Skin of body (tissue), 2 donors: ENCODE measurements around the gene ZNF418. TPM values are rescaled to one million over a fixed set of nuclear protein-coding genes. Genes with fewer than 3 reads are reported as not detected.
A peak's percentile ranks its signal among the peaks of the same experiment; 100 is the strongest.
"Not testable (repeated sequence)": the region's sequence is repeated elsewhere in the genome, so short reads cannot be mapped to it uniquely, and the experiment has no call there.

Experiments
- DNase-seq: peaks from one replicate; lab custom pipeline; 2025; lab: John Stamatoyannopoulos, UW
- total RNA-seq: library from RNA; depleted of rRNA; stranded (reverse); fragments of >200 nt; gene quantifications from one replicate; pipeline ENCODE4 v1.2.3, GENCODE V29; 2014

The ZNF418 gene
- total RNA-seq, 1 donor from 2014 or later = 8.6 TPM

DNA sequence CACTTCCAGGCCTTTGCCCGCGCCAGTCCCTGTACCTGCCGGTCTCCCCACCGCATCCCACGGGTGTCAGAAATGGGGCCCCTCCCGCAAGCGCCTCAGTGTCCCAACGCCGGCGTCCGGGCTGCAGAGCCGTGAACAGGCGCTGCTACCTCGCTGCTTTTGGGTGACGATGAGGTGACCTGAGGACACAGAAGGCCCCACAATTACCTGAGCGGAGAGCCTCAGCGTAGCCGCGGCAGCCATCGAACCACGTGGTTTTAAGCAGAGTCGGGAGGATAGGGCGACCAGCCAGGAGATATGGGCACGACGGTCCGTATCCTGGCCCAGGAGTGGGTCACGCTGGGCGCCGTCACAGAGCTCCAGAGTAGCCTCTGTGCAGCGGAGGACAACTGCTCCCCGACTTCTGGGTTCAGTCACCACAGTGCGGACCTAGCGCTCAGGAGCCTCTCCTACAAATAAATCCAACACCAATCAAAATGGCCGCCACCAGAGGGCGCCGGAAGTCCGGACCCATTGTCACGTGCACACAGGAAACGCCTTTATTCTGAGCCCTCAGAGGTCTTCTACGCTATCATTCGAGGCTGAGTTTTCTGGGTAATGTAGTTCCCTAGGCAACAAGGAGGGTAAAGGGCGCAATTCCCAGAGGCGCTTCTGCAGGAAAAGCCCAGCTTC, 46.5 kb downstream of the ZNF418 start, which contains the start of gene ZNF814:
Gene ZNF814, minus strand, starts transcription at position 478 of the 672 bp plus-strand sequence. Its CDS starts 235 bp downstream, at position 243.
- peak; percentile 71 for DNase-seq

- DNase-seq = no peak
These were observed 47.1 kb downstream of the ZNF418 start for GRCh38 chr19:57888107-57888559.

DNA sequence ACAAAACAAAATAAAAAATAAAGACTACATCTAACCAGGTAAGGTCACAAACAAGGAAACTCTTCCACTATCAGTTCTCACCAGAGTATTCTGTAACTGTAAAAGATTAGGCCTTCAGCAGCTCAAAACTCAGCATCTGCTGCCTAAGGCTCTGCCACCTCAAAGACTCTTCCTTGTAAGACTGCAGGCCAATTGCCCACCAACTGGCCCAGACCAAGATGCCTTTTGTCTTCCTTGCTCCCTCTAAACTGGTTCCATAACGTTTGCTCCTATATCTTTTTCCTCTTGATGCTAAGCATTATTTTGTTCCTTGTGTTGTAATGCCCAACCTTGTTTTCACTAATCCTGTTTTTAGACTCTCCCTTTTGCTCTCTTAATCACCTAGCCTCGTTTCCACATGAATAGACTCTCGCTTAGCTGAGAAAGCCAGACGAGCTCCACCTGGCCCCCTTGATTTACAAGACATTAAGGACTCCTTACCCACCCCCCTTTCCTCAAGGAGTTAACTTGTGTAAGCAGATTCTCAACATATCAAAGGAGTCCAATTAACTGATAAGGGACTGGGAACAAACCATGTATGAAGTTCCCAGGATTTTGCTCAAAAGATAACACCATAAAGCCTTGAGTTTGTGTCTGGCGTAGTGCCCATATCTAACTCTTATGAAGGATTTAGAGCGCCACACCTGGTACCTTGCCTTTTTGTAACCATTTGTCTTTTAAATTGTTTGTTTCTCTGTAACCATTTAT, 47.8 kb downstream of the ZNF418 start:
- DNase-seq = no peak

- no peak for DNase-seq
These were observed 49.2 kb downstream of the ZNF418 start for GRCh38 chr19:57886046-57886445.

DNA sequence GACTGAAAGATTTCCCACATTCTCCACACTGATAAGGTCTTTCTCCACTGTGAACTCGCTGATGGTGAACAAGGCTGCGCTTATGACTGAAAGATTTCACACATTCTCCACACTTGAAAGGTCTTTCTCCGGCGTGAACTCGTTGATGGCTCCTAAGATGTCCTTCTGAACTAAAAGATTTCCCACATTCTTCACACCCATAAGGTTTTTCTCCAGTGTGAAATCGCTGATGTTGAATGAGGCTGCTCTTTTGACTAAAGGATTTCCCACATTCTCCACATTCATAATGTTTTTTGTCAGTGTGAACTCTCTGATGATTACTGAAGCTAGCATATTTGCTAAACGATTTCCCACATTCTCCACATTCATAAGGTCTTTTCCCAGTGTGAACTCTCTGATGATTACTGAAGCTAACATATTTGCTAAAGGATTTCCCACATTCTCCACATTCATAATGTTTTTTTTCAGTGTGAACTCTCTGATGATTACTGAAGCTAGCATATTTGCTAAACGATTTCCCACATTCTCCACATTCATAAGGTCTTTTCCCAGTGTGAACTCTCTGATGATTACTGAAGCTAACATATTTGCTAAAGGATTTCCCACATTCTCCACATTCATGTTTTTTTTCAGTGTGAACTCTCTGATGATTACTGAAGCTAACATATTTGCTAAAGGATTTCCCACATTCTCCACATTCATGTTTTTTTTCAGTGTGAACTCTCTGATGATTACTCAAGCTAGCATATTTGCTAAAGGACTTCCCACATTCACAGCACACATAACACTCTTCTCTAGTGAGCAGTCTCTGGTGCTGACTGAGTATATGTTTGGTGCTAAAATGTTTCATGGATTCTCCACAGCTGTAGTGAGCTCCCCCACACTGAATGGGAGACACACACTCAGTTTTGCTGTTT, 61.1 kb downstream of the ZNF418 start:
- DNase-seq = not testable (repeated sequence)

DNA sequence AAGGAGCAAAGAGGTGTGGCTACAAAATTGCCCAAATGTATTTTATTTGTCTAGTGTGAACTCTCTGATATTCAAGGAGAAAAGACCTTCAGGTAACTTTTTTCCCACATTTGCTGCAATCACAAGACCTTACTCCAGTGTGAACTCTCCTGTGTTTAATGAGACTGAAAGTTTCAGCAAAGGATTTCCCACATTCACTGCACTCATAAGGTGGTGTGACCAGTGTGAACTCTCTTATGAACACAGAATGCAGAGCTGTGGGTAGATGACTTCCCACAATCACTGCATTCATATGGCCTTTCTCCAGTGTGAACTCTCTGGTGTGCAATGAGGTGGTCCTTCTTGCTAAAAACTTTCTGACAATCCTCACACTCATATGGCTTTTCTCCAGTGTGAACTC, 62.8 kb downstream of the ZNF418 start:
- DNase-seq = no peak

Other genes with a start within 250 kb of the ZNF418 start
- 11.9 TPM for gene ZNF154, start 226.2 kb downstream of the ZNF418 start, total RNA-seq
- 6.5 TPM for gene ZNF671, start 207.8 kb downstream of the ZNF418 start, total RNA-seq
- 18.1 TPM for gene ZNF776, start 188.6 kb downstream of the ZNF418 start, total RNA-seq
- 23.9 TPM for gene ZNF586, start 165.7 kb downstream of the ZNF418 start, total RNA-seq
- gene ZNF552, start 120.5 kb downstream of the ZNF418 start, total RNA-seq = 8.8 TPM
- gene ZNF587B, start 105.1 kb downstream of the ZNF418 start, total RNA-seq = 18.3 TPM
- 26.5 TPM for gene ZNF587, start 85.5 kb downstream of the ZNF418 start, total RNA-seq
- gene ZNF814, start 46.4 kb downstream of the ZNF418 start, total RNA-seq = 15.6 TPM
- gene ZNF417, start 18.8 kb downstream of the ZNF418 start, total RNA-seq = 20.1 TPM
- gene ZNF256, start 12.3 kb upstream of the ZNF418 start, total RNA-seq = 9.6 TPM
- 0.89 TPM for gene C19orf18, start 39.1 kb upstream of the ZNF418 start, total RNA-seq
- 18.0 TPM for gene ZNF606, start 67.4 kb upstream of the ZNF418 start, total RNA-seq
- 0.30 TPM for gene ZSCAN1, start 98.6 kb upstream of the ZNF418 start, total RNA-seq
- 9.5 TPM for gene ZNF135, start 123.9 kb upstream of the ZNF418 start, total RNA-seq
- 50.3 TPM for gene ZSCAN18, start 162.8 kb upstream of the ZNF418 start, total RNA-seq
- 11.8 TPM for gene ZNF329, start 215.4 kb upstream of the ZNF418 start, total RNA-seq
- gene ZNF274, start 247.7 kb upstream of the ZNF418 start, total RNA-seq = 14.0 TPM